Stimulated activated naive CD4-positive, alpha-beta T cell (primary cell): ENCODE measurements around the gene FUT8.

Experiments used
- DNase-seq, 6 experiments: peaks; one replicate each; lab custom pipeline; 2025; lab: John Stamatoyannopoulos, UW

FUT8 gene

DNA sequence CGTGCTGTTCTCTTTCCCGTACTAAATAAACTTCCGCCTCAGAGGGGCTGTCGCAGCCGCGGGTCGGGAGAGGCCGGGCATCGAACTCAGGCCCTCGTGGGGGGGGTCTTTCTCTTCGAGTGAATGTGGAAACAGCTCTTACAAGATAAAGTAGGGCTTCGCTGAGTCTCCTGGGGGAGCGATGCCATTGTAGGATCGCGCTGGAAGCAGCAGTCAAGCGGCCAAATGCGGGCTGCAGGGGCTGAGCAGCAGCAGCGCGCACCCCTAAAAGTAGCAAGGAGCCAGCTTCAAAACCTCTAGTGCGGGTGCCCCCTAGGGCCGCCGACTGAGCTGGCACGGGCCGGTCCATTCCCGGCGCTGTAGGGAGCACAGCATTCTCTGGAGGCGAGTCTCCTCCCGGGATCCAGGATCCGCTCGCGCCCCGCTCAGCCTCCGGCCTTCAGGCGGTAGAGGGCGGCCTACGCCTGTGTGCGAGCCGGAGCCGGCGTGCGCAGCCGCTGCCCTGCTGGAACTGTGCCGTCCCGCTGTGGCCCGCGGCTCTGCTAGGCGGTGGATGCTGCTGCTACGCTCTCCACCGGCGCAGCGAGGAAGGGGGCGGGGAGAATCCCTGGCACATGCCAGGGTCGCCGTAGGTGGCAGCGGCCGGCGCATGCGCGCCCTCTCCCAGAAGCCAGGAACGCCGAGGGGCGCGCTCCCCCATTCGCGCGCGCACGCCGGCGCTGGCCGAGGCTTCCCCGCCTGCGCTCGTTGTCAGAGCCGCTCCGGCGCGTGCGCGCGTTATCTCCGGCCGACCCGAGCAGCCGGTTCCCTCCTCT, at the start of gene FUT8:
FUT8 (plus strand) TSS at position 699 of the 815 bp plus-strand sequence. CDS start 148,834 bp downstream, outside the sequence.
- DNase-seq = peak; percentile 86 to 96 (median 93)

DNA sequence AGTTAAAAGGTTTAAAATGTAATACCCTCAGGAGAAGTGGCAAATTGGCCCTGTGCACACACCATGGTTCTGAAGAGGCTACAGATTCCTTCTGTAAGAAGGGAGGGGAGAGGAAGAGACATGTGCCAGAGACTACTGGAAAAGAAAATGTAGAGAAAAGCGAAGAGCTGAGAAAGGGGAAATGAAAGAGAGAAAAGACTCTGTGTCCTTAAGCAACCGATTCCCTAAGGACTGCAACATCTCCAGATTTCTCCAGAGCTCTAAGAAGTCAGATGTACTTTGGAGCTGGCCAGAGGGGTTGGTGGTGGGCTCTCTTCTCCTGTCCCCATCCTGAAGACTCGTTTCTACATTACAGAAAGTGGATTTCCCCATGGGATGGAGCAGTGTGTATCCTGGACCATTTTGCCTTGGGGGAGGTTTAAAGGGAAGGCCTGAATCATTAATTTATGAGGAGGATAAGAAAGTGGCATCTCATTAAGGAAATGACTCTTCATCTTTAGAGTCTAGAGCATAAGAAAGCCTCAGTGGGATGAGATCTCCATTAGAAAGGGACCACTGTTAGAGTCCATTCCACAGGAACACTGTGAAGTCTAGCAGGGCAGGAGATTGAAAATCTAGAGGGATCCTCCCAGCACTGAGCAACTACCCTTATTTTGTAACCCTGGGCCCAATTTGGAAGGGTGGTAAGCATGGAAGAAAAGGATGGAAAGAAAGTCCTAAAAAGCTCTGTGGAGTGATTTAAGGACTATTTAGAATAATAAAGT, 45.5 kb upstream of the FUT8 start:
- no peak for DNase-seq

DNA sequence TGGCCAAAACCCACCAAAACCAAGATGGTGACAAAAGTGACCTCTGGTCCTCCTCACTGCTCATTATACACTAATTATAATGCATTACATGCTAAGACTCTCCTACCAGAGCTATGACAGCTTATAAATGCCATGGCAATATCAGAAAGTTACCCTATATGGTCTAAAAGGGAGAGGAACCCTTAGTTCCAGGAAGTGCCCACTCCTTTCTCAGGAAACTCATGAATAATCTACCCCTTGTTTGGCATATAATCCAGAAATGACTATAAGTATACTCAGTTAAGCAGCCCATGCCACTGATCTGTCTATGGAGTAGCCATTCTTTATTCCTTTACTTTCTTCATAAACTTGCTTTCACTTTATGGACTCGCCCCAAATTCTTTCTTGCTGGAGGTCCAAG, 43.0 kb upstream of the FUT8 start:
- no peak for DNase-seq

DNA sequence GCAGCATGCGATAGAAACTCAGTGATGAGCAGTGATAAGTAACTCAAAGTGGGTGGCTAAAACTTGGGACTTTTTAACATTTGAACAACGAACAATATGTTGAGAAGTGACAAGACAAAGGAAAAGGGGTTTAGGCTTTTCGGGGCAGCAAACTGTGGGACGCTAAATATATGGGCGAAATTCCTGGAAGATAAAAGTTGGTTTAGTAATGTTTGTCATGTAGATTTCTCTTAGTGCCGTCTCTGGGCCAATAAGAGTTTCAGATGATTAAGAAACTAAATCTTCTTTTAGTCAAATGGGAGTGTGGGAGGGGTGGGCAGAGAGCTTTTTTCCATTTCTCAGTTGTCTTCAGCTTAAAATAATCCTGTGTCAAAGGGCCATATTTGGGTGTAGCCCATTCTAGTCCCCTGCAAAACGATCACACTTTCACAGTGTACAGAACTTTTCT, 41.7 kb upstream of the FUT8 start:
- no peak for DNase-seq

DNA sequence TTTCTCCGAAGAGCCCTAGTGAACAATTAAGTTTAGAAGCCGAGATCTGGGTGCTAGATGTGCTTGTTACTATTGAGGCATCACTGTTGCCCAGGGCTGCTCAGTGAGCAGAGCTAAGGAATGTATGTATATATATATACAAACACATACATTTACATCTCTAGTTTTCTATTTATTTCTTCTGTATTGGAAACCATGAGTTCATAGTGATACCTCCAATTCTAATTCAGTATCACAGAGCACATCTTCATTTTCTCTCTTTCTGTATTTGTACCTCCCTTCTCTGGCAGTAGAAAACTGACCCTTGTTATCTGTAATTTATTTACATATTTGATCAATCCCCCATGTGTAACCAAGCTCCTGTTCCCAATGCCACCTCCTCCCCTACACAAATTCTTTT, 40.7 kb upstream of the FUT8 start:
- no peak for DNase-seq

DNA sequence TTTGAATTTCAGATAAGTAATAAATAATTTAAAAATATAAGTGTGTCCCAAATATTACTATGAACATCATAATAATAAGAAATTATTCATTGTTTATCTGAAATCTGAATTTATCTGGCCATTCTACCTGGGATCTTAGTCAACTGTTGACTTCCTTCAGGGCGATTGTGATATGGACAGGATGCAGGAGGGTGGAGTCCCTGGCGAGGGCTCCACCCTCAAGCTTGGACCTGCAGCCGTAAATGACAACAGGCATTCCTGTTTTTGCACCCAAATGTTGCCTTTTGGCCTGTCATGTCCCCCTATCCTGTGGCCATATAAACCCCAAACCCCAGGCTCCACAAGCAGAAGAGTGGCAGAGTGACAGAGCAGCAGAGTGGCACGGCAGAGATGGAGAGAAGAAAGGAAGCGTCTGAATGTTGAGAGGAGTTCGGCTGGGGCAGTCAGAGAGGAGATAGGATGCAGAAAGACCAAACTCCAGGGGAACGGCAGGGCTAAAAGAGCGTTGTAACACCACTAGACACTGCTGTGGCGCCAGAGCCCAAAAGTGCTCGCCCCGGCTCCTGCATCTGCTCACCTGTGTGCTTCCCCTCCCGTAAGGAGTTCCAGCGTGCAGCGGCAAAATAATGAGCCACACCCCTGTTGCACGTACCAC, 39.4 kb upstream of the FUT8 start:
- no peak for DNase-seq

DNA sequence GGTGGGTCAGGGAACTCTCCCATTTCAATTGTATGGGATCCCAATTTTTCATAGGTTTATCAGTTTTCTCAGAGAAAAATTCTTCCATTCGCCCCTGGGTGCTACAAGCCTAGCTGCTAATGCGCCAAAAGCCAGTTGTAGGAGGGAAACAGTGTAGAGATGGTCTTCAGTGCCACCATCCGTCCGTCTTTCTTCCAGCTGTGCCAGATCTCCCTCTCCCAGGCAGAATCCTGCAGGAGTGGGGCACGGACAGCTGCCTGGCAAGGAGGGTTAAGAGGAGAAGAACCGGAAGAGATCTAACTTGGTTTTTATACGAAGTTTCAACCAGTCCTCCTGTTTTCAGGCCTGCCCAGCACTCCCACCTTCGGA, 38.9 kb upstream of the FUT8 start:
- no peak for DNase-seq

DNA sequence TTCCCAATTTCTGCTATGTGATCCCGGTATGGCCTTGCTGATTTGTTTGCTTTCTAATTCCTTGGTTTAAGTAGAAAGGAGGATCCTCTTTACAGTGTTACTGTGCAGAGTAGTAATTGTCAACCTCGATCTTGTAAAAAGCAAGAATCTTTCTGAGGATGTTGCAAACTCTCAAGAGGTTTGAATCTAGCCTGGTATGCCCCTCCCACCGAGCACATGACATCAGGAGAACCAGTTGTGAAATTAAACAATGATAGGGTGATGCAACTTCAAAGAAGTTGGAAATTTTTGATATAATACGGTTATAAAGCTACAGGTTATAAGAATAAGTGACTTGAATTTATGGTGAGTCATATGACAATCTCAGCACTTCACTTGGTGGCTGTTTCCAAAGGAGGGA, 35.0 kb upstream of the FUT8 start:
- DNase-seq = no peak

DNA sequence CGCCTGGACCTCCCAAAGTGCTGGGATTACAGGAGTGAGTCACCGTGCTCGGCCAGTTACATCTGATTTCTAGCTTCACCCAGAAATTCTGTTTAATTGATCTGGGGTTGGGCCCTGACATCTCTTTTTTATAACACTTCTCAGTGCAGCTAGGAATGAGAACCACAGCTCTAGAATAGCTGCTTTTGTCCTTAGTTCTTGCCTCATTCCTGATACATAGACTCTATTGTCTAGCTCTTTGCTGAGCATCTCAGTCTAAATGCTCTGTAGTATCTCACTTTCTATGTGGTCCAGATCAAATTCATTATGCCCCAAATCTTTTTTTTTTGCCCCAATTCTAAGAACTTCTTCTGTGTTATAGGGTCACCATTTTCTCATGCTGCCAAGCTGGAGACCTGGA, 29.9 kb upstream of the FUT8 start:
- no peak for DNase-seq

DNA sequence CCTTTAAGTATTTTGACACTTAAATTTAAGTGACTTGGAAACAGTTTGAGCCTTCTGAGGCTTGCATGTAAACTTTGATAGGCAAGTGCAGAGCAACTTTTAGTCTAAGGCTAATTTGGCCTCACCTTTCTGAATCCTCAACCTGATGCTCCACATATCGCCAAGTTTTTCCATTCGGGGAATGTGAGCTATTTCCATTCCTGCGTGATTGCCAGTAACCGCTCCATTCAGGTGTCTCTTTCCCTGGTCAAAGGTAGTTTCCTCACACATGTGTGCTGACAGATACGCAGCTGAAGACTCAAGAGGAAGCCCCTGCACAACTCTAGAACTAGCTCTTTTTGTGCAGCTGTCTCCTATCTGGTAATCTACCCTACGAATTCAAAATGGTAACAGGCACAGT, 25.4 kb upstream of the FUT8 start:
- DNase-seq = no peak

DNA sequence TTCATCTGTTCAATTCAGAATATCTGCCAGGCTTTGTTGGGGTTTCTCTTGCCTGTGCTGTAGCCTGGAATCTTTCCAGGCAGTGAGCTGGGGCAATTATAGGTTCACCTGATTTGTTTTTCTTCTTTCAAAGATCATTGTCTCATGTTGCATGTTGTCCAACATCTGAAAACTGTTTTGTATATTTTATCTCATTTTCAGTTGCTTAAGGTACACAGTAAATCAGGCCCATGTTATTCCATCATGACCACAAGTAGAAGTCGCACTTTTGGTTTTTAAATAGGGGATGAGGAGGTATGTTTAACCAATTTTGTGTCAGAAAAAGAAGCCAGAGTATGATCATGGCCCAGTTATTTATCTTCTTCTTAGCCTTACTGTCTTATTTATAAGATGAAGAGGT, 24.9 kb upstream of the FUT8 start:
- no peak for DNase-seq

DNA sequence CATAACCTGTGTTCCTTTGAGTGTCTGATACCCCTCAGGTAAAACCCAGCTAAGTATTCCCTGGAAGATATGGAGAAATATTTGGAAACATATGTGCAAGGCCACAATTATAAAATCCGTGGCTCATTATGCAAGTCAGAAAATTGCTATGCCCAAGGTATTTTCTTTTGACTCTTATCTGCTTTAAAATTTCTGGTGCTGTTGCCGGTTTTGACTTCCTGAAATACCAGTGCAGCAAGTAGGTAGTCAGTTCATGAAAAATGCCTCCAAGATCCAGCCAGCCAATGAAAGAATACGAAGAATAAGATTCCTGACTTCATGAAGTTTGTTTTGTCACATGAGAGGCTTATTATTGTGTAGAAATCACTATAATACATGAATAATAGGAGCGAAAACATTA, 20.2 kb upstream of the FUT8 start:
- no peak for DNase-seq

DNA sequence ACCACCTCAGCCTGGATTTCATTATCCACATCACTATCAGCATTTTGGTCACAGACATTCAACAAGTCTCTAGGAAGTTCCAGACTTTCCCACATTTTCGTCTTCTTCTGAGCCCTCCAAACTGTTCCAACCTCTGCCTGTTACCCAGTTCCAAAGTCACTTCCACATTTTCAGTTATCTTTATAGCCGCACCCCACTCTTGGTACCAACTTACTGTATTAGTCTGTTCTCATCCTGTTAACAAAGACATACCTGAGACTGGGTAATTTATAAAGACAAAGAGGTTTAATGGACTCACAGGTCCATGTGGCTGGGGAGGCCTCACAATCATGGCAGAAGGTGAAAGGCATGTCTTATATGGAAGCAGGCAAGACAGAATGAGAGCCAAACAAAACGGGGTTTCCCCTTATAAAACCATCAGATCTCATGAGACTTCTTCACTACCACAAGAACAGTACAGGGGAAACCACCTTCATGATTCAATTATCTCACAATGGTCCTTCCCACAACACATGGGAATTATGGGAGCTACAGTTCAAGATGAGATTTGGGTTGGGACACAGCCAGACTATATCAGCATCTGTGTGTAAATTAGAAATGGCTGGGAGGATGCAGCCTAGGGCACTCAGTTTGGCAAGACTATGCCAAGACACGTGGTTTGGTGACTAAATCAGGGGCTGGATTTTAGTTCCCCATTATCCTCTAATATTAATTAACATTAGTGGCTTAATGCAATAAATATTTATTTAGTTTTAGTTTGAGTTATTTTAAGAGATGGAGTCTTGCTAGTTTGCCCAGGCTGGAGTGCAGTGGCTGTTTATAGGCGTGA, 16.2 kb upstream of the FUT8 start:
- DNase-seq = no peak

DNA sequence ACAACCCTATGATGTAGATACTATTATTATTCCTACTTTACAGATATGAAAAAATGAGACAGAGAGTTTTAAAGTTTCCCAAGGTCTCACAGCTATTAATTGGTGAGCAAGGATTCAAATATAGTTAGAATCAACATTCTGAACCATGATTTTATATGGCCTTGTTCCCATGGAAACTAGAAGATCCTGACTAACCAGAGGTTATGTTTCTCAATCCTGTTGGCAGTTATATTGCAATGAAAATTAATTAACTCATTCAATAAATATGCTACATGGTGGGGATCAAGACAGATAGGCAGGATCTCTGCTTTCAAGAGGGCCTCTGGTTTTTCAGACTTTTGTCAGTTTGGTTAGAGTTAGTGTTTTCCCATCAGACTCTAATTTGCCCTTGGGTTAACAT, 9.3 kb upstream of the FUT8 start:
- DNase-seq = no peak

DNA sequence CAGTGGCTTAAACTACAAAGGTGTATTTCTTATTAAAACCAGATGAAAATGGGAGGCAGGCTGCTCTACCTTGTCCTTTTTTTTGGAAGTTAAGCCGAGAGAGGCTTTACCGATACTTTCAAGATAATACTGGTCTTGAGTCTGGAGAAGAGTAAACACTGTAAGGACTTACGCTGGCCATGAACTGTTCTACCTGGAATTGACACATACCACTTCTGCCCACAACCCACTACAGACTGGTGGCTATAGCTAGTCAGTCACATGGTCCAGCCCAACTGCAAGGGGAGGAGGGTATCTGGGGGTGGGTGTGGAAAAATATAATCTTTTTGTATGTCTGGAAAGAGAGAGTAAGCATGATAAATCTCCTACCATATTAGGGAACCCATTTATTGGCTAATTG, 4.4 kb upstream of the FUT8 start:
- DNase-seq = no peak

DNA sequence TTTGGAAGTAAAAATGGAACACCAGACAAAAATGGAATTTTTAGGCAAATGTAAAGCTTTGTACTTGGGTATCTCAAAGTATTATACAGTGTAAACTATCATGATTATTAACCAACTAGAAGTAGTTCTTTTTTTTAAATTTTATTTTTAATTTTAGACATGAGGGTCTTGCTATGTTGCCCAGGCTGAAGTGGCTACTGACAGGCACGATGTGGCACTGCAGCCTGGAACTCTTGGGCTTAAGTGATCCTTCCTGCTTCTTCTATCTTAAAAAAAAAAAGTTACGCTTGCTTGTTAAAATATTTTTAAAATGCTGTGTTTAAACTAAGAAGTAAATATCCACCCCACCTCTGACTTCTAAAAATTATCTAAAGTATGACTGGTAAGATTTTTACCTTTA, 1.9 kb upstream of the FUT8 start:
- DNase-seq = no peak

DNA sequence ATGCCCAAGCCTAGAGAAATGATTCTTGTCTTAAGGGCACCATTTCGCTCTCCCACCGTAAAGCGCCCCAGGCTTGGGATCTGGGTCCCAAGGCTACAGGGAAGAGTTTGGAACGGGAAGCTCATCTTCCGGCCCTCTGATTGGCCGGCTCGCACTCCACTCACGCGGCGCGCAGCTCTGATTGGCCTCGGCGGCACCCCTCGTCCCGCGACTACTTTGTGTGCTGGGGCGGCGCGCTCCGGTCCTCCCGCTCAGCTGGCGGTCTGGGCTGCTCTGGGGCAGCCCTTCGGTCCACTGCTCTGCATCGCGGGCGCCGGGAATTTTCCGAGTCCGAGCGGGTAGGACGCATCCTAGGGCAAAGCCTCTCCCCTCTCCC, 886 bp upstream of the FUT8 start:
- DNase-seq = peak; percentile 58 to 82 (median 72)

DNA sequence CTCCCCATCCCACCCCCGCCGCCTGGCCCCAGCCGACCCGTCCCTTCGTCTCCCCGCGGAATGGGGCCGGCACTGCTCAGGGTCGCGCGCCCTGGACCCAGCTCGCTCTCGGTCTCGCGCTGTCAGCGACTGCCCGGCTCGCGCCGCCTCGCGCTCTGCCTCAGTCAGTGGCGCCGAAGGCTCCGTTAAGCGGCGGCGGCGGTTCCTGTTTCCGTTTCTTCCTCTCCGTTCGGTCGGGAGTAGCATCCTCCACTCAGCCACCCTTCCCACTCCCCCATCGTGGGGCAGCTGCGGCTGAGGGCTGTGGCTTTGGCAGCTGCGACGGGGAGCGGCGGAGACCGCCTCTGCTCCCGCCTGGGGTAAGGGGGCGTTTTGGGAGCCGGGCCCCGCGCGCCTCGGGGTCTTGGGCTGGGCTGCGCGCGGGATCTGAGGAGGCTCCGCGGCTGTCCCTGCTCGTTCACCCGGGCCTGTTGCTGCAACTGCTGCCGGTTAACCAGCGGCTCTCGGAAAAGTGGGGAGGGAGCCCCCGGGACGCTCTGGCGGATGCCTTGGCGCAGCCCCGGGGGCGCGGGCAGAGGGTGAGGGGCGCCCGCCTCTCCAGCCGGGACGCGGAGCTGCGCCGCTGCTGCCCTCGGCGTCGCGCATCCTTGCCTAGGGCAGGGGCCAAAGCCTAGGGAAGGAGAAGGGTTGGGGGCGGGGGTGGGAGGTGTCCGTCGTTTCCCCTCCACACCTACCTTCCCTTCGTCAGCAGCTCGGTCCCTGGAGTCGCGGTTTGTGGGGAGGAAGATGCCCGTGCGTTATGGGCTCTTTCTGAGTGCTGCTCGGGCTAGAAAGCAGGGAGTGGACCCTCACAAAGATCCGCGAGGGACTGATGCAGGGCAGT, 567 bp downstream of the FUT8 start:
- peak in 4 of 6 experiments; percentile 64 to 81 (median 74) for DNase-seq

DNA sequence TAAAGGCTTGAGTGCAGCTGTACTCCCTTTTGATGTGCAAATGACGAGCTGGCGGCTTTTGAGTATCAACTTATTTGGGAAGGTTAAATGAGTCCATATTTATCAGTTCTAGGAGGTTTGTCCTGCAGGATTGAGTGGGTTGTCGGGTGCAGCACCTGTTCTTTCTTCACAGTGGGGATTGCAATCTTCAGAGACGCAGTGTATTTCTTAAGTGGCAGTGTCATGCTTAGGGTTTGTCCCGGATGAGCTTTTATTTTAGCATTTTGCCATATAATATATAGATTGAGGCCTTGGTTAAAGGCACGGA, 1.2 kb downstream of the FUT8 start:
- peak in 1 of 6 experiments; percentile 39 for DNase-seq

DNA sequence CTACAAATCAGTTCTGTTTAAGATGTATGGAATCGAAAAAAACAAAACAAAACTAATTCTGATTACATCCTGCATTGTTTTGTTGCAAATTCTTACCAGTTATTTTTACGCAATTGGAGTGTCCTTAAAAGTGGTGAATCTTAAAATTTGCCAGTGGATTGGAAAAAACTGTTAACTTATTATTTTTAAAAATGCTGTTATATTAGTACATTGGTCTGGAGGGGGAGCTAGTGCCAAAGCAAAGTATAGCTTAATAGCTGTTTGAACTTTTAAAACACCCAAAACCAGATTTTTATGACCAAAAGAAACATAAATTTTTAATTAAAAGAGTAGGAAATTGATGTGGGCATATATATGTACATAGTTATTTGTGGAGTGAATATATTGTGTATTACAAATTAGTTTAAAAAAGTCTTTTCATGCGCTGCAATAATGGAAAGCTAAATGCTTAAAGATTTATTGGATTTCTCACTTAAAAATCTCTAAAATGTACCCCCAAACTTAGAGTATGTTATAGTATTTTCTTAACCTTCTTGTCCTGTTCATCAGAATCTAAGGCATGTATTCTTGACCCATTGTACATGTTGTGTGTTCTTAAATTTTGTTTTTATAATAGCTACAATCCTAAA, 2.5 kb downstream of the FUT8 start:
- DNase-seq = peak in 4 of 6 experiments; percentile 1 to 33 (median 14)

DNA sequence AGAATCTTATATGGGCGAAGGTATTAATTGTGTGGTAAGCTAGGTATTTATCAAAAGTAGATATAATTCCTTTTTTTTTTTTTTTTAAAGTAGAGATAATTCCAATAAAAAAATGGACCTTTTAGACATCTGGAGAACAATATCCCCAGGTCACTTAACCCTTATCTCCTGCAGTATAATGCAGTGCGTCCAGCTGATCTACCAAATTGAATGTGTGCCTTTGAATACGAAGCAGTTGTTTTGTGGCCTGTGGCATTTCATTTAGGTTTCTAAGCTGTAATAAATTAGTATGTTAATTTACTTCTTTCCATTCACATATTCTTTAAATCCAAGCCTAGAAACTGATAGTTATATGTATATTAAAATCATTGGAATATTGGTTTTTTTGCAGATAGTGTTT, 3.1 kb downstream of the FUT8 start:
- DNase-seq = no peak
